8988T (cell line): Measurements from ENCODE around the gene PPBP.
A peak's percentile ranks its signal among the peaks of the same experiment; 100 is the strongest.

Experiments used
- DNase-seq: peaks from one replicate; pipeline ENCODE4 v3.0.0; 2011

PPBP gene

DNA sequence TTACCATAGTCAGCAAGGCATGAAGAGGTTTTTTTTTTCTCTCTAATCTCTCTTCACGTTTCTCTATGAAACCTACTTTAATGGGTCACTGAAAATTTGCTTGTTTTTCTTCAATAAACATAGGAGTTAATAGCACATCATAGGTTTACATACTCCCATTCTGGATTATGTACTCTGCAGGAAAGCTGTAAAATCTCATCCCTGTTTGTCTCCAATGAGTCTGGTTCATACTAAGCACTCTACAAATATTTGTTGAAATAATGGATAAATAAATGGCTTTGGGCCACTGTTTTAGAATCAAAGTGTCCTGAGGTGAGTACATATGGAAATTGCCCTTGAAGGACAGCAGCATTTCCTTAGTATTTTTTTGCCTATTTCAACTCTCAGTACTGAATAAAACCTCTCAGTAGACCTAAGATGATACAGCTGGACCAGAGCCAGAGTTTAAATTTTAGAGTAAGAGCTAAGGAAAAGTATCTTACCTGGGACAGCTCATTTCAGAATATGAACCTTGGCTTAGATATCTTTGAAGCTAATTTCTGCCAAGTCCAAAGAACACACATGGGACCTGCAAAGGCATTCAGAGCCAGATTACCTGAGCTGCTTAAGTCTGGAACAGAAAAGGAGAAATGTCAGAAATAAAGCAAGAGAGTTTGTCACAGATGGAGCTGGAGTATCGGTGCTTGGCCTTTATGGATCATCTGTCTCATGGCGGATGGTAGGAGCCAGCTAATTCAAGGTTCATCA, 40.6 kb downstream of the PPBP start:
- DNase-seq: no peak

DNA sequence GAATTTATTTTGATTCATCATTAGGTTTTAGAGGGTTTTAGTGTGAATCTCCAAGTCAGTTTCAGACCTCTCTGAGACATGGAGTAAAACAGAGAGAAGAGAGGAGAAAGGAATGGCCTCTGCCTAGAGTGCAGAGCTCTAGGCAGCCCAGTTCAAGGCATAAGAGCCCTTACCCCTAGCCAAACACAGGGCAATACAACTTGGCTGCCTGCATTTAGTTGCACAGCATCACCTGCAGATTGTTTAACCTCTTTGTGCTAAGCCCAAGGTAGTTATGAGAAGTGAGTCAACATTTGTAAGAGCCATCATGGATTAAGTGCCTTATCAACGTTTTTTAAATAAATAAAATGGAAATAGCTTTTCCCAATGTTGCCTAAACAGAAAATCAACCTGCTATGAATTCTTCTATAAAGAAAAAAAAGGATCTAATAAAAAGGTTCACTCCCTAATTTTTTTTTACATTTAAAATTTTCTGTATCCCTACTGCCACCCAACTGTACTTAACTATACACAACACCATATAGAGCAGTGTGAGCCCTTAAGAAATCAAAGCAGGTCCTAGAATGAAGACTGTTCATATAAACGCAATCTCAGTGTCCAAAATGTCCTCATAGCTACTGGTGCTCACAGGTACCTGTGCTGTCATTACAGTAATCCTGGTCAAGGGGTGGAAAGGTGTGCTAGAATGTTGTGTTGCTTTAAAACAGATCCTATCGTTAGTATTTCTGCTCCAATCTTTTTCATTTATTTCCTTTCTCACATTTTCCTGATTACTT, 42.1 kb downstream of the PPBP start:
- DNase-seq: no peak

DNA sequence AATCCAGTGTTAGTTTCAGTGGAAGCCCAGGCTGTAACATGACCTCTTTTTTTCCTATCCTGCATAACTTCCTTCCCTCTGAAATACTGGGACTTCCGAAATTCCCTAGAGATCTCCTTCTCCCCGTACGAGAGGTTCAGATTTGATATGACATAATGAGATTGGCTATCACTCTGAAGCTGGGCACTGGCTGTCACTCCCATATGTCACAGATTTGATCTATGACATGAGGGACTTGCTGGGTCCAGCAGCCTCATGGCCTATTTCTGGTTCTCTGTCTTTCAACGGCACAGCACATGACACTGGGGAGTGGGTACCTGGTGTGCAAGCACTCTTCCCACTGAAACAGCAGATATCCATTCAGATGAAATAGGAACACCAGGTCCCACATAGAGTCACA, 42.9 kb downstream of the PPBP start:
- no peak for DNase-seq

DNA sequence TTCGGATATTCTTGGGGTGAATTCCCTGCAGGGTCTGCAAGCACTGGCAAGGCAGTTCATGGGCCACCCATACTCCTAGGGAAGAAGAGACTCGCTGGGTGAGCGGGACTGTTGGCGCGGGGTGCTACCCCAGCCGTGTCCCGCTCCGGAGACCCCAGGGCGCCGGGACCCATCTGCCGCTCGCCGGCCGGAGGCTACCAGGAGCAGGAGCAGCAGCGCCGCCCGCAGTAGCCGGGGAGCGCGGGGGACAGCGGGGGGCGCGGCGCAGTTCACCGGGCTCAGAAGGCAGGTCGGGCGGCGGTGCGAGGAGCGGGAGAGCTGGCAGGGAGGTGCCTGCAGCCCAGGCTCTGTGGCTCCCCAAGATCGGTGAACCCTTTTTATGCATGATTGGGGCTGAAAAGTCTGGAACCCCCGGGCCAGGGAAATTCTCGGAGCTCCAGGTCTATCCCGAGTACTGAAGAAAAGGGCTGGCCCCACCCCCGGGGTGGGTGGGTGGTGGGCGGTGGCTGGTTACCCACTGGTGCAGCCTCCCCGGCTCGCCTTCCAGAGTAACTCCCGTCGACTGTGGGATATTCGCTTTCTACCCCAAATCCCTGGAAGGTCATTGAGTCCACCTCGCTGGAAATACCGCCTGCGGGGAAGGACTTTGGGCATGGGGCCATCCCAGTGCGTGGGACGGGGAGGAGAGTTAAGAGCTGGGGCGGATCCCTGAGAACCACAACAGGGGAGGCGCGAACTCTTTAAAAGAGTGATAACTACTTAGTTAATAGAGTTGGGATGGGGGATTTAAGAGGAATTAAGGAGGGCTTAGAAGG, 43.7 kb downstream of the PPBP start:
- peak; percentile 17 for DNase-seq

DNA sequence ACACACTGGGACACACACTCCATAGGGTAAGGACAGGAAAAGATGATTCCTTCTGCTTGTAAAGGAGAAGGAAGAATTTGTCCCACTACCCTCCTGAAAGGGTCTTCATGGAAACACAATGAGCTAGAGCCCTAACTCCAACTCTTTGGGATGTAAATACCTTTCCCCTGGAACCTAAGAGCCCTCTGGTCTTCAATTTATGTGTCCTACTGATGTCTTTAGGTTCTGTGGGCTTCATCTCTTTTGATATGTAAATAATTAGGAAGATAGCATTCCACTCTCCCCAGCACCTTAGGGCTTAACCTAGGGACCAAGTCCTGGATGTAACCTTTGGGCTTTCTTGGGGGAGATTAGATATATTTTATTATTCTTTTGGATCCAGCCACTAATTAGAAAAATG, 44.4 kb downstream of the PPBP start:
- DNase-seq: no peak

DNA sequence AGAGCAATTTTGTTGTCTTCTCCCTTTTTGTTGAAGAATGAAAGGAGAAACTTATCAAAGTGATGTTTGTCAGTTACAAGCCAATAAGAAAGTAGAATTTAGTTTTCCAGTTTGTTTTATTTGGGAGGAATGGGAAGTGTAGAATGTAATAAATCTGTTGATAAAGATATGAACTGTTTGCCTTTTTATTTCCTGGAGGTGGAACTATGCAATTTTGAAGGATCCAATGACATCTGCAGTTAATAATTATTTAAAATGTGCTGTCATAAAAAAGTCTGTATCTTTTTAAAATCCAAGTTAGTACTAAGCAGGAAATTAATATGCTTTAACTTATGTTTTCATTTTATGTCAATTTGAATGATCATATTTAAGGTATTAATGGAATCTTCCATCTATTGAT, 51.0 kb downstream of the PPBP start:
- DNase-seq: no peak
